Activated CD8-positive, alpha-beta memory T cell treated with anti-CD3 and anti-CD28 coated beads for 1 hour (primary cell): ENCODE results near the gene HELZ.

ENCODE experiments used
- DNase-seq, 2 donors: peaks; one replicate each; pipeline ENCODE4 v3.0.0-alpha.2; 2020; ENCODE audit warnings: low read depth in 1 of 2; ENCODE audit errors: extremely low read depth in 1 of 2

HELZ gene

GRCh38 chr17:67035131-67036083 is 209.6 kb downstream of the HELZ start:
- no peak for DNase-seq

GRCh38 chr17:67033613-67034012 is 211.4 kb downstream of the HELZ start:
- DNase-seq: no peak

- DNase-seq: no peak
These were observed 212.0 kb downstream of the HELZ start for GRCh38 chr17:67032985-67033384.

- DNase-seq: no peak
These were observed 212.6 kb downstream of the HELZ start for GRCh38 chr17:67032382-67032781.

- DNase-seq: no peak
These were observed 214.4 kb downstream of the HELZ start for GRCh38 chr17:67030641-67031040.

GRCh38 chr17:67027031-67027628 is 217.9 kb downstream of the HELZ start:
- DNase-seq: no peak

GRCh38 chr17:67026341-67026740 is 218.7 kb downstream of the HELZ start:
- no peak for DNase-seq

- DNase-seq: no peak
These were observed 219.7 kb downstream of the HELZ start for GRCh38 chr17:67025216-67025792.

GRCh38 chr17:67024736-67025135 is 220.3 kb downstream of the HELZ start:
- no peak for DNase-seq

- DNase-seq: no peak
These were observed 222.6 kb downstream of the HELZ start for GRCh38 chr17:67022451-67022810.

GRCh38 chr17:67021743-67022450 is 223.1 kb downstream of the HELZ start:
- no peak for DNase-seq

- no peak for DNase-seq
These were observed 223.8 kb downstream of the HELZ start for GRCh38 chr17:67021196-67021595.
